HepG2 (cell line): ENCODE results near the gene DHX16. TPM values are rescaled to one million over a fixed set of nuclear protein-coding genes. Genes with fewer than 3 reads are reported as not detected.

ENCODE experiments used
- AFF4 ChIP-seq: sonication (generic); formaldehyde crosslinking; IDR thresholded peaks from 2 replicates; pipeline ENCODE4 v1.4.0; 2020; ENCODE audit warnings: missing genetic modification reagents
- ATF1 ChIP-seq: IDR thresholded peaks from 2 replicates; pipeline ENCODE4 v1.6.1; 2016; ENCODE audit warnings: mild to moderate bottlenecking, control low read depth
- CTCF ChIP-seq: sonication (generic); formaldehyde crosslinking; IDR thresholded peaks from 2 replicates; pipeline ENCODE4 v1.5.0; 2020; ENCODE audit warnings: mild to moderate bottlenecking, missing genetic modification reagents, moderate library complexity
- ELF4 ChIP-seq: sonication (generic); formaldehyde crosslinking; IDR thresholded peaks from 2 replicates; pipeline ENCODE4 v1.5.0; 2020; ENCODE audit warnings: missing genetic modification reagents, mild to moderate bottlenecking, moderate library complexity, borderline replicate concordance
- HNRNPK ChIP-seq: fragments of 200-400 bp; formaldehyde crosslinking; IDR thresholded peaks from 2 replicates; pipeline ENCODE4 v1.6.1; 2018; ENCODE audit warnings: low read length, low read depth, moderate library complexity, mild to moderate bottlenecking; ENCODE audit not compliant: poor library complexity, severe bottlenecking
- JUN ChIP-seq: sonication (generic); formaldehyde crosslinking; IDR thresholded peaks from 2 replicates; pipeline ENCODE4 v1.4.0; 2020; ENCODE audit warnings: mild to moderate bottlenecking, missing genetic modification reagents
- LBX2 ChIP-seq: sonication (generic); formaldehyde crosslinking; IDR thresholded peaks from 2 replicates; pipeline ENCODE4 v1.5.0; 2020; ENCODE audit warnings: missing genetic modification reagents, mild to moderate bottlenecking, borderline replicate concordance
- NKX3-1 ChIP-seq: sonication (generic); formaldehyde crosslinking; IDR thresholded peaks from 2 replicates; pipeline ENCODE4 v1.5.0; 2020; ENCODE audit warnings: missing genetic modification reagents
- STAG1 ChIP-seq: sonication (generic); formaldehyde crosslinking; IDR thresholded peaks from 2 replicates; pipeline ENCODE4 v1.4.0; 2020; ENCODE audit warnings: missing genetic modification reagents
- ZMYM4 ChIP-seq: sonication (generic); formaldehyde crosslinking; IDR thresholded peaks from 2 replicates; pipeline ENCODE4 v1.8.1; 2023; ENCODE audit warnings: mild to moderate bottlenecking, missing genetic modification reagents
- ZNF329 ChIP-seq: sonication (generic); formaldehyde crosslinking; IDR thresholded peaks from 2 replicates; pipeline ENCODE4 v1.9.0; 2021; ENCODE audit warnings: low read depth, mild to moderate bottlenecking, missing genetic modification reagents
- ZNF546 ChIP-seq: sonication (generic); formaldehyde crosslinking; conservative IDR thresholded peaks from 2 replicates; pipeline ENCODE4 v1.8.1; 2023; ENCODE audit warnings: mild to moderate bottlenecking, missing genetic modification reagents
- polyA plus RNA-seq, 8 experiments: library from polyadenylated mRNA; depleted of rRNA in 3 of 8; stranded (reverse) in 7 of 8; unstranded in 1 of 8; fragments of >200 nt; fragmentation: Illumina TruSeq in 4 of 8; extraction: Trizol in 4 of 8; gene quantifications; 2 replicates each; pipeline versions ENCODE4 v1.2.1 to v1.2.3, GENCODE V29; 2011 to 2016; ENCODE audit warnings: low read depth in 4 of 8, missing spikeins in 1 of 8, mixed read lengths in 1 of 8; ENCODE audit not compliant: insufficient read depth in 1 of 8
- total RNA-seq, 5 experiments: library from RNA; depleted of rRNA; stranded (reverse); fragments of >200 nt; fragmentation: Illumina TruSeq; extraction: Trizol; gene quantifications; 2 replicates each; pipeline ENCODE4 v1.2.3, GENCODE V29; 2016; ENCODE audit warnings: low read depth in 1 of 5
- TF ChIP-seq, protein P1 (sequence below): sonication (generic); formaldehyde crosslinking; IDR thresholded peaks from 2 replicates; pipeline ENCODE4 v1.4.0; 2020; ENCODE audit warnings: missing genetic modification reagents

Gene DHX16
- total and polyA plus RNA-seq, 2 of the 13 experiments (the other 11 are each of a cell fraction or from before 2014, with no cell fraction given) = 57.0 to 58.5 TPM

DNA sequence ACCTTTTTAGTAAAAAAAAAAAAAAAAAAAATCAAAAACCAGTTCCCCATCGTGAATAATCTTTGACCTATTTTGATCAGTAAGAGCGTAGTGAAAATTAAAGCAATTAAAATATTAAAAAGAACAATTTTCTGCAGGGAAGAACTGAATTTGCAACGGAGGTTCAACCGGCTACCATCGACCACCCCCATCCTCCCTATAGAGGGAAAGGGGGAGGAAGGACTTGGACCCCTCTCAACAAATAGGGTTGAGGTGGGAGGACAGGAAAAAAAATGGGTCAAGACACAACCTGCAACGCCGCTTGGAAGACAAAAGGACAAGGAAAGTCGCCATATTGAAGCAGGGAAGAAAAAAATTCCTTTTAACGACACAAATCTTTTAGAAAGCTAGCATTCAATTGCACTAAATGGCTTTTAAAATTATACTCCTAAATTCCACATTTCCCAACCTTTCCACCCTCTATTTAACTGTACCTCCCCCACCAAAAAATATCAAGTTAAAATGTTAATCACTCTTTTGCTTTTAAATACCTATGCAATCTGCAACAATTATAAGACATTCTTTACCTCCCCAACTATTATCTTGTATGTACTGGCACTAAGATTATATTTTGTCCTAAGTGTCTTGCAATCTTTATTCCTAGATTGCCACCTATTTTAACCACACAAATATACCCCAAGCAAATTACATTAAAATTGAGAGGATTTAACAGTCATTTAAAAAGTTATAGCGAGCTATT, 57.4 kb downstream of the DHX16 start (continued):
- TF ChIP-seq, protein P1, sequence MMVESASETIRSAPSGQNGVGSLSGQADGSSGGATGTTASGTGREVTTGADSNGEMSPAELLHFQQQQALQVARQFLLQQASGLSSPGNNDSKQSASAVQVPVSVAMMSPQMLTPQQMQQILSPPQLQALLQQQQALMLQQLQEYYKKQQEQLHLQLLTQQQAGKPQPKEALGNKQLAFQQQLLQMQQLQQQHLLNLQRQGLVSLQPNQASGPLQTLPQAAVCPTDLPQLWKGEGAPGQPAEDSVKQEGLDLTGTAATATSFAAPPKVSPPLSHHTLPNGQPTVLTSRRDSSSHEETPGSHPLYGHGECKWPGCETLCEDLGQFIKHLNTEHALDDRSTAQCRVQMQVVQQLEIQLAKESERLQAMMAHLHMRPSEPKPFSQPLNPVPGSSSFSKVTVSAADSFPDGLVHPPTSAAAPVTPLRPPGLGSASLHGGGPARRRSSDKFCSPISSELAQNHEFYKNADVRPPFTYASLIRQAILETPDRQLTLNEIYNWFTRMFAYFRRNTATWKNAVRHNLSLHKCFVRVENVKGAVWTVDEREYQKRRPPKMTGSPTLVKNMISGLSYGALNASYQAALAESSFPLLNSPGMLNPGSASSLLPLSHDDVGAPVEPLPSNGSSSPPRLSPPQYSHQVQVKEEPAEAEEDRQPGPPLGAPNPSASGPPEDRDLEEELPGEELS = peak; percentile 7; the same call in 1 of the 2 replicates
- no peak for TF ChIP-seq STAG1 (CRISPR knock-in tag)
- no peak for TF ChIP-seq ZNF329 (CRISPR knock-in tag)
- 0 out of 2 replicates have a peak, but pooled peaks have one; percentile 19 for TF ChIP-seq ELF4 (CRISPR knock-in tag)
- TF ChIP-seq LBX2 (CRISPR knock-in tag) = no peak
- no peak for TF ChIP-seq ZMYM4 (CRISPR knock-in tag)
- peak; percentile 34 for TF ChIP-seq NKX3-1 (CRISPR knock-in tag)
- peak; percentile 59; the same call in 1 of the 2 replicates for TF ChIP-seq ATF1
- TF ChIP-seq ZNF546 = 0 out of 2 replicates have a peak, but pooled peaks have one; percentile 18
- peak; percentile 97 for TF ChIP-seq HNRNPK
- TF ChIP-seq JUN = 0 out of 2 replicates have a peak, but pooled peaks have one; percentile 31
- TF ChIP-seq AFF4 = peak; percentile 90
- TF ChIP-seq CTCF (CRISPR knock-in tag) = 0 out of 2 replicates have a peak, but pooled peaks have one; percentile 4
